GM18498 (cell line): ENCODE results near the gene CLEC4F.

ENCODE experiments used
- ATAC-seq: cut with Tn5 transposase; IDR thresholded peaks from one replicate; pipeline ENCODE4 v1.9.1; 2021; ENCODE audit warnings: mild to moderate bottlenecking, moderate library complexity; ENCODE audit not compliant: unreplicated experiment

CLEC4F gene

GRCh38 chr2:70789304-70790135 lies 30.9 kb downstream of the CLEC4F start:
- no peak for ATAC-seq

- ATAC-seq: no peak
Measured at GRCh38 chr2:70785137-70785911, 35.1 kb downstream of the CLEC4F start.

GRCh38 chr2:70784320-70784719 lies 36.1 kb downstream of the CLEC4F start:
- ATAC-seq: no peak

DNA sequence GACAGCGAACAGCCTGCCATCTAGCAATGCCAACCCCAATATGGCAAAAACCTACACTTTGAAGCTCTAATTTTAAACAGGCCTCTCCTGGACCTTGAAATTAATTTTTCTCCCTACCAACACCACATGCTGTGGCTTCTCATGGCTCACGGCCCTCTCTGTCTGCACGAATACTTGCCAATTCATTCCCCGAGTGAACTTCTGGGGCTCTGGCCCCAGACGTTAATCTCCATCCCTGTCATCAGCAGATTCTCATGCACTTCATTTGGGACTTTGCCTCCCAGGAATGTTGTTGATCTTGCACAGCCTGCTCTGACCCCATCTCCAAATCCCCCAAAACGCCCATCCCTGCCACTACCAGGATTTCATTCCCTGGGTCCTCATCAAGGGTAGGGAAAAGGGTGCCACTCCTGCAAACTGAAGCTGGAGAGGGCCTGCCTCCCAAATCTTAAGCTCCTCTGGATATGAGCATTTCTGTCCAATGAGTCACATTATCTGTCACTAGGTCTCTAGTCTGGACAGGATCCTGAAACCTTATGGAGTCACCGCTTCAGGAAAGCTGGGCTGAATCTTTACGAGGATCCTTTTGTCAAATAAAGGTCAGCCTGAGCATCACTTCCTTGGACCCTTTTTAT lies 40.4 kb downstream of the CLEC4F start:
- ATAC-seq: no peak

- no peak for ATAC-seq
Measured at GRCh38 chr2:70779491-70779890, 40.9 kb downstream of the CLEC4F start.

DNA sequence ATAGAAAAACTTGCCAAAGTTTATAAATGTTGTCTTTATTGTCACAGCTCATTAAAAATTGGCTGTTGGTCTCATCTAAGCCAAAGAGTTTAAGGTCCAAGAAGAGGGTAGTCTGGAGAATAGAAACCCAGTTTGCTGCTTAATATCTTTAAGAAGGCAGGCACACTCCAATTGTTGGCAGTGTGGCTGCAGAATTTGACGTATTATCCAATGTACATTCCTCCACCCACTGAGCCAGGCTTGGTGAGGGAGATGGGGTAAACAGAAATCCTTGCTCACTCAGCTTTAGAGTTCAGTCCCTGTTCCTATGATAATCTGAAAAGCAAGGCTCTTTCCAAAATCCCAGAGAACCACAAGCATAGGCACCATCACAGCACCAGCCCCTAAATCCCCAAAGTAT lies 41.7 kb downstream of the CLEC4F start:
- ATAC-seq: no peak

DNA sequence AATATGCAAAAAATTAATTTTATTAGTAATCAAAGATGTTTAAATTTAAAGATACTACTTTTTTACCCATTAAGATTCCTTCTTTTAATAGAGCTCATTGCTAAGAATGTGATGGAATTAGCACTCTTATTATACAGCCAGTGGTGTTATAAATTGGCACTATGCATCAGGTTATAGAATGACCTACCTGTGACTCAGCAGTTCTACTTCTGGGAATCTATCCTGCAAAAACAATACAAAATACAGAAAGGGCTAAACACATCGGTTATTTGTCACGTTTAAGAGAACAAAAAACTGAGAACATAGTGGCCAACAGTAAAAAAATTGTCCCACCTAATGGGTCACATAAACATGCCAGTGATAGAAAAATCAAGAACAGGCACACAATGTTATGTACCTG lies 42.9 kb downstream of the CLEC4F start:
- no peak for ATAC-seq

GRCh38 chr2:70776266-70776665 lies 44.1 kb downstream of the CLEC4F start:
- no peak for ATAC-seq

DNA sequence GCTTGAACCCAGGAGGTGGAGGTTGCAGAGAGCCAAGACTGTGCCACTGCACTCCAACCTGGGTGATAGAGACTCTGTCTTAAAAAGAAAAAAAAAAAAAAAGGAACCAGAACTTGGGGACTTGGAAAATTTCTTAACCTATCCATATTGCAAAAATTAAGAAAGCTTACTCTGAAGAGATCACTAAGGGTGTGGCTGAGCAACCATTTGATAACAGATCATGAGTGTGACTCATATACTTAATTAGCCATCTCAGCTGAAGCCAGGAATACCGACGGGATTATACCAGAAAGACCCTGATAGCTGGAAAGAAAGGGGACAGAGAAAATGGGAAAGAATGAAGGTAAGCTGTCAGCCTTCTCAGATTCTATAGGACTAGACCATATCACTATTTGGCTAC lies 45.3 kb downstream of the CLEC4F start:
- ATAC-seq: no peak

GRCh38 chr2:70772486-70773155 lies 47.8 kb downstream of the CLEC4F start:
- ATAC-seq: no peak

- peak; percentile 64 for ATAC-seq
Measured at GRCh38 chr2:70771446-70771845, 49.0 kb downstream of the CLEC4F start.

GRCh38 chr2:70769450-70769849 lies 50.9 kb downstream of the CLEC4F start:
- ATAC-seq: no peak

- no peak for ATAC-seq
Measured at GRCh38 chr2:70768590-70769085, 51.8 kb downstream of the CLEC4F start.

- no peak for ATAC-seq
Measured at GRCh38 chr2:70767699-70768589, 52.5 kb downstream of the CLEC4F start, which contains the start of gene ADD2. Gene ADD2 (minus strand): TSS chr2:70768200. CDS start chr2:70706408, 61,792 bp downstream.

GRCh38 chr2:70767079-70767698 lies 53.2 kb downstream of the CLEC4F start:
- ATAC-seq: no peak

DNA sequence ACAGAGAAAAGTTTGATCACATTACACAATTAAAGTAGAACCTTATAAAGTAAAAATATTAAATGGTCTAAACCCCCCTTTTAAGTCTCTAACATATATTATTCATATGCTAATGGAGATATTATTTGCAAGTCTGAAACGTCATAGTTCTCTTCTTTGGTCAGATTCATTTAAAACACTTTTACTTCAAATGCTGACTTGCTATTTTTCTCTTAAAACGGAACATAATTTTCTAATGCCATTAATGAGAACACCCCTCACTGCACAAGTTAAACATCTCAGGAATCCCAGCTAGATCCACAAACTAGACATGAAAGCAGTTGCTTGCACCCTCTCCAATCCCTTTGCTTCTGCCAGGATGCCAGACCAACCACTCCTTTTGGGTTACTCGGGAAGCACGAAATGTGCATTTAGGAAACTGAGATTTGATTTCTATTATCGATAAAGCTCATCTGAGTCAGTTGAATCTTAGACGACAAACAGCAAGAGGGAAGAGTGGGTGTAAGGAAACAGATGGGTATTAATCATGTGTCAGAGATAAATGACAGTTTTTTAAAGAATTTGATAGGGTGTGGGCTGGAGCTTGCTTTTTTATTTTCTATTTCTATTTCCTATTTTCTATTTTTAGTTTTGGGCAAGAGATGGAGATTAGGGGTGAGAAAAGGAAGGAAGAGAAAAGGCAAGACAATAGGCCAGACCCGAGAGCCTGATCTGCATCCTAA lies 53.9 kb downstream of the CLEC4F start:
- ATAC-seq: no peak

GRCh38 chr2:70765507-70765906 lies 54.9 kb downstream of the CLEC4F start:
- no peak for ATAC-seq

DNA sequence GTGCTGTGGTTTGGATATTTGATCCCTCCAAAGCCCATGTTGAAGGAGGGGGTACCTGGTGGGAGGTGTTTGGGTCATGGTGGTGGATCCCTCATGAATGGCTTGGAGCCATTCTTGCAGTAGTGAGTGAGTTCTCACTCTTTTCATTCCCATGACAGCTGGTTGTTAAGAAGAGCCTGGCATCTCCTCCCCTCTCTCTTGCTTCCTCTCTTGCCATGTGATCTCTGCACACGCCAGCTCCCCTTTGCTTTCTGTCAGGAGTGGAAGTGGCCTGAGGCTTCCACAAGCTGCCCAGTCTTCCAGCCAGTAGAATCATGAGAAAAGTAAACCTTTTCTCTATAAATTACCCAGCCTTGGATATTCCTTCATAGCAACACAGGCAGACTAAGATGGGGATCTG lies 61.0 kb downstream of the CLEC4F start:
- no peak for ATAC-seq
